ENCODE results near the gene KRTAP1-4.

DNA sequence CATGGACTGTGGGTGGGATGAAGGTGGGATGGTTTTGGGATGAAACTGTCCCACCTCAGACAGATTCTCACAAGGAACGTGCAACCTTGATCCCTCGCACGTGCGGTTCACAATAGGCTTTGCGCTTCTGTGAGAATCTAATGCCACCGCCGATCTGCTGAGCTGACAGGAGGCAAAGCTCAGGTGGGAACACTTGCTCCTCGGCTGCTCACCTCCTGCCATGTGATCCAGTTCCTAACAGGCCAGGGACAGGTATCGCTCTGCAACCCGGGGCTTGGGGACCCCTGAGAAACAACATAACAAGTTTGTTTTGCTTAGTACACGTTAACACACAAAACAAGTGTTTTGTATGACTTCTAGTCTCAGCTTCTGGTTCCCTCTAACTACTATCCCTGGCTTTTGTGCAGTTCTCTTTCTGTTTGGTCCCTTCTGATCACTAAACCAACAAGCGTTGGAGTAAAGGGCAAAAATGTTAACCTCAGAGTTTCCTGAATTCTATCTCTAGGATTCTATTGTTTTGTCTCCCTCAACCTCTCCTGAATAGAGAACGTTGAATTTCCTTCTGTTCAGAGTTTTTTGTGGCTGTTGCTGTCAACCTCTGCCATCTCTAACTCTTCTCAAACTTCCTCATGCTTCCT, 13.3 kb downstream of the KRTAP1-4 start:
- TF ChIP-seq, protein P1, sequence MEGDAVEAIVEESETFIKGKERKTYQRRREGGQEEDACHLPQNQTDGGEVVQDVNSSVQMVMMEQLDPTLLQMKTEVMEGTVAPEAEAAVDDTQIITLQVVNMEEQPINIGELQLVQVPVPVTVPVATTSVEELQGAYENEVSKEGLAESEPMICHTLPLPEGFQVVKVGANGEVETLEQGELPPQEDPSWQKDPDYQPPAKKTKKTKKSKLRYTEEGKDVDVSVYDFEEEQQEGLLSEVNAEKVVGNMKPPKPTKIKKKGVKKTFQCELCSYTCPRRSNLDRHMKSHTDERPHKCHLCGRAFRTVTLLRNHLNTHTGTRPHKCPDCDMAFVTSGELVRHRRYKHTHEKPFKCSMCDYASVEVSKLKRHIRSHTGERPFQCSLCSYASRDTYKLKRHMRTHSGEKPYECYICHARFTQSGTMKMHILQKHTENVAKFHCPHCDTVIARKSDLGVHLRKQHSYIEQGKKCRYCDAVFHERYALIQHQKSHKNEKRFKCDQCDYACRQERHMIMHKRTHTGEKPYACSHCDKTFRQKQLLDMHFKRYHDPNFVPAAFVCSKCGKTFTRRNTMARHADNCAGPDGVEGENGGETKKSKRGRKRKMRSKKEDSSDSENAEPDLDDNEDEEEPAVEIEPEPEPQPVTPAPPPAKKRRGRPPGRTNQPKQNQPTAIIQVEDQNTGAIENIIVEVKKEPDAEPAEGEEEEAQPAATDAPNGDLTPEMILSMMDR (IDR thresholded peaks at IDR 0.05), result no peak
- TF ChIP-seq POLR2A (IDR thresholded peaks at IDR 0.05), result no peak
